ENCODE results near the gene ACOX2.

DNA sequence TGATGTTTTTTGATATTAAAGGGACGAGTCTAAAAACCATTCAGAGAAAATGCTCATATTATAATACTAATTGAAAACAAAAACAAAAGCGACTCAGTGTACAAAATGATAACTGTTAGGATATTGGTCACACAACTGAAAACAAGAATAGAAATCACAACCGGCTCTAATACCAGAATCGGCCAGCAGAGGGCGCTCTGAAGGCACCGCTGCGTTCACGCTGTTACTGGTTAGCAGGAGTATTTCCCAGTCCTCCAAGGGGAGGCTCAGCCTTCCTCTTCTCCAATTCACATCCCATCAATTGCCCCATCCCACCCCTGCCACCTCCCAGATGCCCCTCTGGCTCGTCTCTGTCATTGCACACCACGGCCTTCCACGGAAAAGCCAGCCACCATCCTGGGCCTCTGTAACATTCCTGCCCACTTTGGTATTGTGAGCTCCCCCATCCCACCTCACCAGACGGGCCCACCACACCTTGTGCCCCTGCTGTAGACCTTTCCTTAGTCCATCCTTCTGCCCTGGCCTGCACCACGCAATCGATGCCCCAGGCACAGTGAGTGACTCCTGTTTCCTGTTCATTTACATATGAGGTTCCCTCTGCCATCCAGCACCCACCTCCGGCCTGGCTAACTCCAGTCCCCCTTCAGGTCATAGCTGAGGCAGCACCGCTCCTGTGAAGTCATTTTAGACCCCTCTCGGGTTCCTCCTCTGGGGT, 31.7 kb upstream of the ACOX2 start:
- TF ChIP-seq, protein P1, sequence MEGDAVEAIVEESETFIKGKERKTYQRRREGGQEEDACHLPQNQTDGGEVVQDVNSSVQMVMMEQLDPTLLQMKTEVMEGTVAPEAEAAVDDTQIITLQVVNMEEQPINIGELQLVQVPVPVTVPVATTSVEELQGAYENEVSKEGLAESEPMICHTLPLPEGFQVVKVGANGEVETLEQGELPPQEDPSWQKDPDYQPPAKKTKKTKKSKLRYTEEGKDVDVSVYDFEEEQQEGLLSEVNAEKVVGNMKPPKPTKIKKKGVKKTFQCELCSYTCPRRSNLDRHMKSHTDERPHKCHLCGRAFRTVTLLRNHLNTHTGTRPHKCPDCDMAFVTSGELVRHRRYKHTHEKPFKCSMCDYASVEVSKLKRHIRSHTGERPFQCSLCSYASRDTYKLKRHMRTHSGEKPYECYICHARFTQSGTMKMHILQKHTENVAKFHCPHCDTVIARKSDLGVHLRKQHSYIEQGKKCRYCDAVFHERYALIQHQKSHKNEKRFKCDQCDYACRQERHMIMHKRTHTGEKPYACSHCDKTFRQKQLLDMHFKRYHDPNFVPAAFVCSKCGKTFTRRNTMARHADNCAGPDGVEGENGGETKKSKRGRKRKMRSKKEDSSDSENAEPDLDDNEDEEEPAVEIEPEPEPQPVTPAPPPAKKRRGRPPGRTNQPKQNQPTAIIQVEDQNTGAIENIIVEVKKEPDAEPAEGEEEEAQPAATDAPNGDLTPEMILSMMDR (conservative IDR thresholded peaks at IDR 0.05; ENCODE audit: low read depth, low read length) = peak; percentile 75
- no peak for TF ChIP-seq EZH2 (IDR thresholded peaks at IDR 0.05; ENCODE audit: borderline replicate concordance, low read depth, low read length, poor library complexity, severe bottlenecking)

Data from A673 (cell line).